SK-N-SH (cell line): ENCODE measurements around the gene GRIA1. TPM values are rescaled to one million over a fixed set of nuclear protein-coding genes. Genes with fewer than 3 reads are reported as not detected.
A peak's percentile ranks its signal among the peaks of the same experiment; 100 is the strongest.

Experiments
- CTCF ChIA-PET: fragments of 300-600, 350-600 bp; formaldehyde crosslinking; extraction: SDS; loops from one replicate; lab custom pipeline; 2021; lab: Yijun Ruan, JAX
- POLR2A ChIA-PET: fragments of 350-600 bp; sonication (Branson Sonifier 250); formaldehyde crosslinking; extraction: SDS; loops from one replicate; lab custom pipeline; 2020; ENCODE audit warnings: antibody characterized with exemption, inconsistent platforms; lab: Yijun Ruan, JAX
- DNase-seq: peaks from one replicate; pipeline ENCODE4 v3.0.0; 2012
- H2AFZ ChIP-seq: fragments of 200-600 bp; sonication (generic); 2 replicates; pipeline ENCODE4 v1.8.1; 2016; ENCODE audit warnings: antibody characterized with exemption, mild to moderate bottlenecking, low read depth
- H3F3A ChIP-seq: fragments of 200-600 bp; sonication (generic); replicated peaks from 2 replicates; pipeline ENCODE3; 2016; ENCODE audit warnings: antibody characterized with exemption, mild to moderate bottlenecking; ENCODE audit not compliant: insufficient read depth
- H3K27ac ChIP-seq, 2 experiments: fragments of 200-500 bp in 1 of 2; fragments of 200-600 bp in 1 of 2; sonication (Bioruptor generic) in 1 of 2; sonication (generic), shearing (Covaris generic) in 1 of 2; 2 replicates each; pipeline versions ENCODE4 v1.5.1 to v1.6.1; 2014 to 2016; ENCODE audit warnings: low read depth in 2 of 2, inconsistent platforms in 1 of 2, low read length in 1 of 2, mild to moderate bottlenecking in 1 of 2, mixed read lengths in 1 of 2
- H3K27me3 ChIP-seq: fragments of 200-600 bp; sonication (generic), shearing (Covaris generic); 2 replicates; pipeline ENCODE4 v1.6.1; 2016; ENCODE audit warnings: mixed run types; ENCODE audit not compliant: insufficient read depth
- H3K36me3 ChIP-seq, 2 experiments: fragments of 200-500 bp in 1 of 2; fragments of 200-600 bp in 1 of 2; sonication (Bioruptor generic) in 1 of 2; sonication (generic) in 1 of 2; replicated peaks in 1 of 2; 2 replicates each; pipeline versions ENCODE3 to v1.5.1; 2014 to 2016; ENCODE audit warnings: low read length in 1 of 2, mild to moderate bottlenecking in 1 of 2; ENCODE audit not compliant: insufficient read depth in 2 of 2, control insufficient read depth in 1 of 2
- H3K4me1 ChIP-seq, 2 experiments: fragments of 200-500 bp in 1 of 2; fragments of 200-600 bp in 1 of 2; sonication (Bioruptor generic) in 1 of 2; sonication (generic), shearing (Covaris generic) in 1 of 2; 2 replicates each; pipeline versions ENCODE4 v1.5.1 to v1.6.1; 2014 to 2016; ENCODE audit warnings: low read depth in 1 of 2, low read length in 1 of 2, mixed run types in 1 of 2; ENCODE audit not compliant: insufficient read depth in 2 of 2, control insufficient read depth in 1 of 2
- H3K4me2 ChIP-seq: fragments of 200-600 bp; sonication (generic), shearing (Covaris generic); 2 replicates; pipeline ENCODE4 v1.6.1; 2017; ENCODE audit warnings: mixed run types
- H3K4me3 ChIP-seq, 2 experiments: fragments of 200-500 bp in 1 of 2; fragments of 200-600 bp in 1 of 2; sonication (Bioruptor generic) in 1 of 2; sonication (generic), shearing (Covaris generic) in 1 of 2; 2 replicates each; pipeline versions ENCODE4 v1.5.1 to v1.8.1; 2014 to 2016; ENCODE audit warnings: low read depth in 2 of 2, inconsistent platforms in 1 of 2, low read length in 1 of 2, mild to moderate bottlenecking in 1 of 2, mixed read lengths in 1 of 2, moderate library complexity in 1 of 2
- H3K79me2 ChIP-seq: fragments of 200-600 bp; sonication (generic); 2 replicates; pipeline ENCODE4 v1.8.1; 2017; ENCODE audit warnings: mild to moderate bottlenecking; ENCODE audit not compliant: insufficient read depth
- H3K9ac ChIP-seq: fragments of 200-600 bp; sonication (generic); 2 replicates; pipeline ENCODE4 v1.6.1; 2017; ENCODE audit warnings: mixed run types
- H3K9me2 ChIP-seq: fragments of 200-600 bp; sonication (generic); 2 replicates; pipeline ENCODE4 v1.6.1; 2017; ENCODE audit warnings: mixed run types
- H3K9me3 ChIP-seq: fragments of 200-600 bp; sonication (generic); 2 replicates; pipeline ENCODE4 v1.6.1; 2017; ENCODE audit warnings: mixed run types, mild to moderate bottlenecking, moderate library complexity
- H4K20me1 ChIP-seq: fragments of 200-600 bp; sonication (generic); 2 replicates; pipeline ENCODE4 v1.6.1; 2017; ENCODE audit warnings: mild to moderate bottlenecking, mixed run types; ENCODE audit not compliant: insufficient read depth
- FOSL2 ChIP-seq: IDR thresholded peaks from 2 replicates; pipeline ENCODE4 v1.4.0; 2012; ENCODE audit warnings: low read depth, mild to moderate bottlenecking, moderate library complexity, borderline replicate concordance
- NFIC ChIP-seq: IDR thresholded peaks from 2 replicates; pipeline ENCODE4 v1.4.0; 2012; ENCODE audit warnings: borderline replicate concordance
- PBX3 ChIP-seq: IDR thresholded peaks from 2 replicates; pipeline ENCODE4; 2012
- REST ChIP-seq: IDR thresholded peaks from 2 replicates; pipeline ENCODE4 v1.6.1; 2012; ENCODE audit warnings: mild to moderate bottlenecking, low read depth, low read length, moderate library complexity
- SIN3A ChIP-seq: IDR thresholded peaks from 2 replicates; pipeline ENCODE4 v1.6.1; 2012; ENCODE audit warnings: low read depth, mild to moderate bottlenecking, low read length, moderate library complexity, borderline replicate concordance
- TCF12 ChIP-seq: IDR thresholded peaks from 2 replicates; pipeline ENCODE4 v1.4.0; 2012
- TEAD4 ChIP-seq: IDR thresholded peaks from 2 replicates; pipeline ENCODE4 v1.4.0; 2012; ENCODE audit warnings: mild to moderate bottlenecking, borderline replicate concordance; ENCODE audit not compliant: insufficient read depth
- YY1 ChIP-seq: IDR thresholded peaks from 2 replicates; pipeline ENCODE4 v1.4.0; 2012; ENCODE audit warnings: low read depth, mild to moderate bottlenecking
- WGBS: methylation state at CpG from one replicate; pipeline ENCODE4 v1.1.6; 2017; ENCODE audit warnings: low lambda C conversion rate; 5-methylcytosine and 5-hydroxymethylcytosine counted together
- polyA plus RNA-seq, 3 experiments: library from polyadenylated mRNA; depleted of rRNA; stranded (reverse); fragments of >200 nt; gene quantifications; 2 replicates each; pipeline ENCODE4 v1.2.3, GENCODE V29; 2012

GRIA1 gene
- polyA plus RNA-seq, 1 of the 3 experiments (the other 2 are of a cell fraction) = 0.35 TPM

GRCh38 chr5:153630546-153630945 is 140.1 kb downstream of the GRIA1 start (continued):
- TF ChIP-seq REST (no peak), SIN3A (no peak), NFIC (no peak), FOSL2 (no peak)
- TF ChIP-seq, all 33 proteins: peak for 0

GRCh38 chr5:153632748-153633290 is 142.3 kb downstream of the GRIA1 start:
- H3K9me3 ChIP-seq = no peaks in the 10 kb centered on the region
- ChIA-PET CTCF (interaction anchor here (0.7 kb wide), 1 partner anchor 332 kb away, joined by 3 read pairs; no protein-coding TSS in a partner anchor), POLR2A (no interaction called here)
- no peak overlapping the region for H3K4me2 ChIP-seq
- H3K4me3 ChIP-seq = no peak overlapping the region
- H3K27ac ChIP-seq = no peak overlapping the region
- H3K27me3 ChIP-seq = no peaks in the 10 kb centered on the region
- H3K36me3 ChIP-seq = no peaks in the 10 kb centered on the region
- H2AFZ ChIP-seq = no peak overlapping the region; the same call in 1 of the 2 replicates
- H4K20me1 ChIP-seq = no peaks in the 10 kb centered on the region
- no peaks in the 10 kb centered on the region for H3K79me2 ChIP-seq
- DNase-seq = no peak
- H3K9ac ChIP-seq = no peak overlapping the region
- H3K9me2 ChIP-seq = no peaks in the 10 kb centered on the region
- TF ChIP-seq TEAD4 = no peak
- TF ChIP-seq PBX3 = 0 out of 2 replicates have a peak, but pooled peaks have one; percentile 14
- peaks cover 0 to 25% of the 10 kb centered on the region in 2 experiments; a peak in 3 of 4 replicates for H3K4me1 ChIP-seq
- H3F3A ChIP-seq = peaks cover 13% of the 10 kb centered on the region

GRCh38 chr5:153636670-153637451 is 146.4 kb downstream of the GRIA1 start:
- no peaks in the 10 kb centered on the region for H3K9me2 ChIP-seq
- no peaks in the 10 kb centered on the region for H3K9me3 ChIP-seq
- no peak overlapping the region for H3K4me3 ChIP-seq
- H3K27ac ChIP-seq = no peak overlapping the region
- no peaks in the 10 kb centered on the region for H3K4me1 ChIP-seq
- H3K9ac ChIP-seq = no peak overlapping the region
- H3K36me3 ChIP-seq = no peaks in the 10 kb centered on the region
- H3K79me2 ChIP-seq = no peaks in the 10 kb centered on the region
- H3K4me2 ChIP-seq = no peak overlapping the region
- H3F3A ChIP-seq = no peaks in the 10 kb centered on the region
- no peak for DNase-seq
- POLR2A ChIA-PET = no interaction called here
- TF ChIP-seq TCF12 = 0 out of 2 replicates have a peak, but pooled peaks have one; percentile 8
- no peak for TF ChIP-seq YY1
- TF ChIP-seq, all 33 proteins: peak for 1
- Histone ChIP-seq H2AFZ (no peak overlapping the region), H3K27me3 (no peaks in the 10 kb centered on the region), H4K20me1 (no peaks in the 10 kb centered on the region)
- 88% methylated on average over 1 of the region's 1 CpG for WGBS
- CTCF ChIA-PET = no interaction called here
